Measurements from ENCODE around the gene PITPNM2.
A peak's percentile ranks its signal among the peaks of the same experiment; 100 is the strongest.

Gene PITPNM2

GRCh38 chr12:123150275-123150743 lies 581 bp downstream of the PITPNM2 start:
- Histone ChIP-seq H3K27me3 (ENCODE audit: insufficient read depth, low read length, poor library complexity, severe bottlenecking) (peaks cover 10% of the 10 kb centered on the region), H3K9me2 (replicated peaks; ENCODE audit: low read depth, low read length) (no peaks in the 10 kb centered on the region), H3K9me3 (ENCODE audit: insufficient read depth, low read depth, low read length) (no peaks in the 10 kb centered on the region), H3F3A (ENCODE audit: low read depth) (peaks cover 4% of the 10 kb centered on the region; the same call in 1 of the 2 replicates), H3K4me3 (ENCODE audit: low read length, poor library complexity, severe bottlenecking) (peak overlapping the region; percentile 50), H3K4me2 (ENCODE audit: low read depth, low read length, poor library complexity, severe bottlenecking) (peak overlapping the region; percentile 49), H3K9ac (ENCODE audit: low read depth, low read length, poor library complexity, severe bottlenecking) (no peak overlapping the region), H3K79me2 (ENCODE audit: insufficient read depth, low read length) (no peaks in the 10 kb centered on the region), H2AFZ (ENCODE audit: low read length) (no peak overlapping the region), H3K4me1 (ENCODE audit: insufficient read depth, low read length, poor library complexity, severe bottlenecking) (no peaks in the 10 kb centered on the region), H3K36me3 (ENCODE audit: insufficient read depth, low read length) (peaks cover 7% of the 10 kb centered on the region; the same call in 1 of the 2 replicates), H4K20me1 (ENCODE audit: insufficient read depth, low read length, poor library complexity, severe bottlenecking) (no peaks in the 10 kb centered on the region)
- TF ChIP-seq CTCF (conservative IDR thresholded peaks at IDR 0.05; ENCODE audit: low read length) (no peak), EZH2phosphoT487 (IDR thresholded peaks at IDR 0.05; ENCODE audit: borderline replicate concordance) (no peak)

GRCh38 chr12:123149501-123150274 lies 1.2 kb downstream of the PITPNM2 start:
- Histone ChIP-seq H3K4me3 (ENCODE audit: low read length, poor library complexity, severe bottlenecking) (no peak overlapping the region), H3K9me2 (replicated peaks; ENCODE audit: low read depth, low read length) (no peaks in the 10 kb centered on the region), H3K27me3 (ENCODE audit: insufficient read depth, low read length, poor library complexity, severe bottlenecking) (peaks cover 10% of the 10 kb centered on the region), H3K9ac (ENCODE audit: low read depth, low read length, poor library complexity, severe bottlenecking) (no peak overlapping the region), H3F3A (ENCODE audit: low read depth) (peaks cover 4% of the 10 kb centered on the region; the same call in 1 of the 2 replicates), H3K4me1 (ENCODE audit: insufficient read depth, low read length, poor library complexity, severe bottlenecking) (no peaks in the 10 kb centered on the region), H3K36me3 (ENCODE audit: insufficient read depth, low read length) (peaks cover 5% of the 10 kb centered on the region; the same call in 1 of the 2 replicates), H4K20me1 (ENCODE audit: insufficient read depth, low read length, poor library complexity, severe bottlenecking) (no peaks in the 10 kb centered on the region), H2AFZ (ENCODE audit: low read length) (no peak overlapping the region), H3K9me3 (ENCODE audit: insufficient read depth, low read depth, low read length) (no peaks in the 10 kb centered on the region), H3K79me2 (ENCODE audit: insufficient read depth, low read length) (no peaks in the 10 kb centered on the region), H3K4me2 (ENCODE audit: low read depth, low read length, poor library complexity, severe bottlenecking) (peak overlapping the region; percentile 49)
- no peak for TF ChIP-seq EZH2phosphoT487 (IDR thresholded peaks at IDR 0.05; ENCODE audit: borderline replicate concordance)
- TF ChIP-seq CTCF (conservative IDR thresholded peaks at IDR 0.05; ENCODE audit: low read length): no peak

GRCh38 chr12:123149088-123149487 lies 1.8 kb downstream of the PITPNM2 start:
- no peak overlapping the region for H3K4me3 ChIP-seq (ENCODE audit: low read length, poor library complexity, severe bottlenecking)
- H3K27me3 ChIP-seq (ENCODE audit: insufficient read depth, low read length, poor library complexity, severe bottlenecking): peaks cover 10% of the 10 kb centered on the region
- H3K4me1 ChIP-seq (ENCODE audit: insufficient read depth, low read length, poor library complexity, severe bottlenecking): no peaks in the 10 kb centered on the region
- no peak overlapping the region for H2AFZ ChIP-seq (ENCODE audit: low read length)
- no peaks in the 10 kb centered on the region for H4K20me1 ChIP-seq (ENCODE audit: insufficient read depth, low read length, poor library complexity, severe bottlenecking)
- no peak for TF ChIP-seq CTCF (conservative IDR thresholded peaks at IDR 0.05; ENCODE audit: low read length)
- peaks cover 4% of the 10 kb centered on the region; the same call in 1 of the 2 replicates for H3F3A ChIP-seq (ENCODE audit: low read depth)
- H3K9ac ChIP-seq (ENCODE audit: low read depth, low read length, poor library complexity, severe bottlenecking): no peak overlapping the region
- H3K36me3 ChIP-seq (ENCODE audit: insufficient read depth, low read length): no peaks in the 10 kb centered on the region
- no peaks in the 10 kb centered on the region for H3K9me3 ChIP-seq (ENCODE audit: insufficient read depth, low read depth, low read length)
- no peak overlapping the region for H3K4me2 ChIP-seq (ENCODE audit: low read depth, low read length, poor library complexity, severe bottlenecking)
- H3K9me2 ChIP-seq (replicated peaks; ENCODE audit: low read depth, low read length): no peaks in the 10 kb centered on the region
- H3K79me2 ChIP-seq (ENCODE audit: insufficient read depth, low read length): no peaks in the 10 kb centered on the region
